Mesothelial cell of epicardium (in vitro differentiated cells): ENCODE measurements around the gene CSTPP1. TPM values are rescaled to one million over a fixed set of nuclear protein-coding genes. Genes with fewer than 3 reads are reported as not detected.

Source experiments
- DNase-seq, 2 experiments: peaks; one replicate each; pipeline ENCODE4 v3.0.0; 2021; ENCODE audit warnings: low spot score in 2 of 2; ENCODE audit not compliant: unreplicated experiment in 2 of 2
- H3K27ac Mint-ChIP-seq: 2 replicates; pipeline ENCODE4 v1.8.0; 2021; ENCODE audit warnings: mixed read lengths
- H3K27me3 Mint-ChIP-seq: 2 replicates; pipeline ENCODE4 v1.8.0; 2021; ENCODE audit warnings: low read depth, mixed read lengths
- H3K36me3 Mint-ChIP-seq: 2 replicates; pipeline ENCODE4 v1.8.0; 2021; ENCODE audit warnings: mixed read lengths
- H3K4me1 Mint-ChIP-seq: 2 replicates; pipeline ENCODE4 v1.8.0; 2021; ENCODE audit warnings: mixed read lengths
- H3K4me3 Mint-ChIP-seq: 2 replicates; pipeline ENCODE4 v1.8.0; 2021; ENCODE audit warnings: mild to moderate bottlenecking, moderate library complexity, mixed read lengths
- H3K9me3 Mint-ChIP-seq: 2 replicates; pipeline ENCODE4 v1.8.0; 2021; ENCODE audit warnings: mixed read lengths
- CTCF ChIP-seq: fragments of 200-600 bp; sonication (generic); IDR thresholded peaks from one replicate; pipeline ENCODE4 v1.5.0; 2021; ENCODE audit warnings: antibody characterized with exemption; ENCODE audit not compliant: unreplicated experiment
- total RNA-seq: library from RNA; stranded (reverse); gene quantifications from 3 replicates; pipeline ENCODE4 v1.2.1, GENCODE V29; 2021

Gene CSTPP1
- total RNA-seq, 1 donor from 2014 or later: 44.0 TPM

GRCh38 chr11:47052165-47052564 is 115.6 kb downstream of the CSTPP1 start:
- Mint-ChIP-seq H3K9me3 (peaks cover 7% of the 10 kb centered on the region), H3K27me3 (no peaks in the 10 kb centered on the region), H3K27ac (peak overlapping the region; percentile 2), H3K4me1 (peaks cover 15% of the 10 kb centered on the region), H3K4me3 (no peak overlapping the region), H3K36me3 (peaks cover 19% of the 10 kb centered on the region)
- DNase-seq: no peak
- no peak for TF ChIP-seq CTCF

DNA sequence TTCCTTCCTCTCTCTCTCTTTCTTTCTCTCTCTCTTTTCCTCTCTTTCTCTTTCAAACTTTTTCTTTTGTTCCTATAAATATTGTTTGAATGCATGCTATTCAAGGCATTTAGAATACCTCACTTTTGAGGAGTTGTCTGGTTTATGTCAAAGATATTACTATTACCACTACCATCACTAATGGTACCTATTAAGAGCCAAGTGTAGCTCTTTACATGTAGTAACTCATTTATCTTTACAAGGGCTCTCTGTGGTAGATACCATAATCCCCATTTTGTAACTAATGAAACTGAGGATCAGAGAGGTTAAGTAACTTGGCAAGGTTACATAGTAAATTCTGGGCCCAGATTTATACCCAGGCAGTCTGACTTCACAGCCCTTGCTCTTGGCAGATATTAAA is 116.0 kb downstream of the CSTPP1 start:
- DNase-seq: no peak
- H3K4me1 Mint-ChIP-seq: peaks cover 15% of the 10 kb centered on the region
- no peaks in the 10 kb centered on the region for H3K27me3 Mint-ChIP-seq
- H3K4me3 Mint-ChIP-seq: no peak overlapping the region
- H3K36me3 Mint-ChIP-seq: peaks cover 20% of the 10 kb centered on the region
- TF ChIP-seq CTCF: no peak
- peaks cover 6% of the 10 kb centered on the region for H3K9me3 Mint-ChIP-seq
- peak overlapping the region; percentile 2 for H3K27ac Mint-ChIP-seq

GRCh38 chr11:47055534-47055933 is 119.0 kb downstream of the CSTPP1 start:
- peaks cover 11% of the 10 kb centered on the region for H3K9me3 Mint-ChIP-seq
- H3K4me3 Mint-ChIP-seq: no peak overlapping the region
- peaks cover 33% of the 10 kb centered on the region for H3K36me3 Mint-ChIP-seq
- H3K4me1 Mint-ChIP-seq: peaks cover 16% of the 10 kb centered on the region
- H3K27me3 Mint-ChIP-seq: no peaks in the 10 kb centered on the region
- TF ChIP-seq CTCF: no peak
- DNase-seq: no peak
- H3K27ac Mint-ChIP-seq: no peak overlapping the region

GRCh38 chr11:47056261-47056915 is 119.8 kb downstream of the CSTPP1 start:
- H3K36me3 Mint-ChIP-seq: peaks cover 36% of the 10 kb centered on the region
- no peak for TF ChIP-seq CTCF
- DNase-seq: no peak
- H3K4me3 Mint-ChIP-seq: no peak overlapping the region
- H3K27me3 Mint-ChIP-seq: no peaks in the 10 kb centered on the region
- H3K9me3 Mint-ChIP-seq: peaks cover 11% of the 10 kb centered on the region
- peaks cover 24% of the 10 kb centered on the region for H3K4me1 Mint-ChIP-seq
- no peak overlapping the region for H3K27ac Mint-ChIP-seq

- Mint-ChIP-seq H3K36me3 (peaks cover 33% of the 10 kb centered on the region), H3K27ac (no peak overlapping the region), H3K4me1 (peaks cover 29% of the 10 kb centered on the region), H3K27me3 (no peaks in the 10 kb centered on the region), H3K4me3 (no peak overlapping the region), H3K9me3 (peaks cover 11% of the 10 kb centered on the region)
- no peak for DNase-seq
- TF ChIP-seq CTCF: no peak
Observed at GRCh38 chr11:47057365-47057764, 120.8 kb downstream of the CSTPP1 start.

GRCh38 chr11:47060807-47061206 is 124.2 kb downstream of the CSTPP1 start:
- TF ChIP-seq CTCF: no peak
- H3K27me3 Mint-ChIP-seq: no peaks in the 10 kb centered on the region
- peak overlapping the region; percentile 67 for H3K27ac Mint-ChIP-seq
- H3K4me1 Mint-ChIP-seq: peaks cover 21% of the 10 kb centered on the region
- no peak for DNase-seq
- H3K36me3 Mint-ChIP-seq: peaks cover 32% of the 10 kb centered on the region
- H3K9me3 Mint-ChIP-seq: peaks cover 19% of the 10 kb centered on the region
- no peak overlapping the region for H3K4me3 Mint-ChIP-seq
